ENCODE measurements around the gene MAP3K20. TPM values are rescaled to one million over a fixed set of nuclear protein-coding genes. Genes with fewer than 3 reads are reported as not detected.

Gene MAP3K20
- total and polyA plus RNA-seq, 2 of the 8 experiments (the other 6 are each of a cell fraction or from before 2014, with no cell fraction given), result 3.1 to 11.1 TPM

DNA sequence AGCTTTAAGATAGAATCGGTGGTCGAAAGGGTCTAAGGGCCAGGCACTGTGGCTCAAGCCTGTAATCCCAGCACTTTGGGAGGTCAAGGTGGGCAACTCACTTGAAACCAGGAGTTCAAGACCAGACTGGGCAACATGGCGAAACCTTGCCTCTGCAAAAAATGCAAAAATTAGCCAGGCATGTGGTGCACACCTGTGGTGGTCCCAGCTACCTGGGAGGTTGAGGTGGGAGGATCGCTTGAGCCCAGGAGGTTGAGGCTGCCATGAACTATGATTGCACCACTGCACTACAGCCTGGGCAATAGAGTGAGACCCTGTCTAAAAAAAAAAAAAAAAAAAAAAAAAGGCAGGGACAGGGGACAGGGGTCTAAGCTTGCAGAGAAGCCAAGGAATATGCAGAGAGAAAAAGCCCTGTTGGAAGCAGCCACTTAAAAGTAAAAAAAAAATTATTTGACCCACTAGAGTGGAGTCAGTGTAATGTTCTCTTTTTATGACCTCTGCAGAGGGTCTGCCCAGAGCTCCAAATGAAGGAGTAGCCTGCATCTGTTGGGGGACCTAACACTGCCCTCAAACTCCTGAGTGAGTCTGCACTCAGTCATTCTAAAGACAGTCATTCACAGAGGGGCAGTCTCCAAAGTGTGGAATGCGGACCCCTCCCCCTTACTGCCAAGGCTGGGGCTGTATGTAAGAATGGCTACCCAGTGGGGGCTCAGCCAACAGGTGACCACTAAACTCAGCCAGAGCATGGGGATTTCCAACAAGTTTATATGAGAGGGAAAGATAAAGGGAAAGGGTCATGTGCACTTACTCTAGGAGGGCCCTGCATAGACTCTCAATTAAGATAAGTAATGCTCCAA is 160.5 kb downstream of the MAP3K20 start (continued):
- TF ChIP-seq CREB1 (IDR thresholded peaks at IDR 0.05) (peak; percentile 20; the same call in 1 of the 2 replicates), TAF7 (optimal IDR thresholded peaks at IDR 0.05; ENCODE audit: borderline replicate concordance, low read depth, low read length) (no peak), SIX5 (IDR thresholded peaks at IDR 0.05; ENCODE audit: low read depth, low read length) (no peak), EZH2 (IDR thresholded peaks at IDR 0.05; ENCODE audit: low read depth, low read length, severe bottlenecking) (no peak), SUZ12 (IDR thresholded peaks at IDR 0.05; ENCODE audit: low read length) (no peak), CBX5 (IDR thresholded peaks at IDR 0.05; ENCODE audit: low read depth, low read length) (no peak), EGR1 (IDR thresholded peaks at IDR 0.05; ENCODE audit: borderline replicate concordance, low read depth, low read length) (no peak), HDAC6 (IDR thresholded peaks at IDR 0.05; ENCODE audit: low read depth, low read length) (no peak), SP2 (IDR thresholded peaks at IDR 0.05; ENCODE audit: low read length) (no peak), TAF1 (IDR thresholded peaks at IDR 0.05; ENCODE audit: low read depth, low read length) (0 out of 2 replicates have a peak, but pooled peaks have one; percentile 13), SIN3A (conservative IDR thresholded peaks at IDR 0.05 in 1 of 2, IDR thresholded peaks at IDR 0.05 in 1 of 2; ENCODE audit: low read depth in 1 of 2, low read length in 2 of 2) (no peak), ZNF274 (IDR thresholded peaks at IDR 0.05; ENCODE audit: borderline replicate concordance, extremely low read depth, low read length) (no peak), RNF2 (IDR thresholded peaks at IDR 0.05; ENCODE audit: borderline replicate concordance, low read depth, low read length, missing control alignments, poor library complexity, severe bottlenecking) (no peak), POLR2A (IDR thresholded peaks at IDR 0.05; ENCODE audit: control extremely low read depth in 1 of 2, low read depth in 2 of 2, low read length in 2 of 2) (peak in 1 of 2 experiments; percentile 31; a peak in 1 of 3 replicates), NANOG (IDR thresholded peaks at IDR 0.05; ENCODE audit: insufficient read depth, low read depth, low read length, poor library complexity, severe bottlenecking) (peak; percentile 27), JUND (IDR thresholded peaks at IDR 0.05; ENCODE audit: low read length) (no peak), CEBPB (IDR thresholded peaks at IDR 0.05; ENCODE audit: low read depth, low read length) (no peak), TBP (IDR thresholded peaks at IDR 0.05; ENCODE audit: low read depth, low read length) (no peak), SRF (IDR thresholded peaks at IDR 0.05; ENCODE audit: low read depth, low read length) (no peak), PHF8 (conservative IDR thresholded peaks at IDR 0.05; ENCODE audit: low read depth, low read length) (no peak)
- TF ChIP-seq, protein P1, sequence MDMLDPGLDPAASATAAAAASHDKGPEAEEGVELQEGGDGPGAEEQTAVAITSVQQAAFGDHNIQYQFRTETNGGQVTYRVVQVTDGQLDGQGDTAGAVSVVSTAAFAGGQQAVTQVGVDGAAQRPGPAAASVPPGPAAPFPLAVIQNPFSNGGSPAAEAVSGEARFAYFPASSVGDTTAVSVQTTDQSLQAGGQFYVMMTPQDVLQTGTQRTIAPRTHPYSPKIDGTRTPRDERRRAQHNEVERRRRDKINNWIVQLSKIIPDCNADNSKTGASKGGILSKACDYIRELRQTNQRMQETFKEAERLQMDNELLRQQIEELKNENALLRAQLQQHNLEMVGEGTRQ (IDR thresholded peaks at IDR 0.05; ENCODE audit: low read length), result peak; percentile 30; the same call in 1 of the 2 replicates
- TF ChIP-seq, protein P2, sequence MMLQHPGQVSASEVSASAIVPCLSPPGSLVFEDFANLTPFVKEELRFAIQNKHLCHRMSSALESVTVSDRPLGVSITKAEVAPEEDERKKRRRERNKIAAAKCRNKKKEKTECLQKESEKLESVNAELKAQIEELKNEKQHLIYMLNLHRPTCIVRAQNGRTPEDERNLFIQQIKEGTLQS (IDR thresholded peaks at IDR 0.05; ENCODE audit: insufficient read depth, low read depth, low read length), result no peak

Data from H1 (cell line).